BE2C (cell line): Measurements from ENCODE around the gene FTCD.

Source experiments
- DNase-seq: peaks from one replicate; pipeline ENCODE4 v3.0.0-alpha.2; 2020
- H3K27me3 ChIP-seq: fragments of 250-450 bp; sonication (Bioruptor Pico); 2 replicates; pipeline ENCODE4 v1.5.1; 2020; ENCODE audit warnings: mild to moderate bottlenecking
- H3K36me3 ChIP-seq: fragments of 250-450 bp; sonication (Bioruptor Pico); 2 replicates; pipeline ENCODE4 v1.5.1; 2020; ENCODE audit warnings: mild to moderate bottlenecking
- H3K4me1 ChIP-seq: fragments of 250-450 bp; sonication (Bioruptor Pico); 2 replicates; pipeline ENCODE4 v1.5.1; 2020
- H3K4me3 ChIP-seq: 2 replicates; pipeline ENCODE4 v1.5.1; 2011; ENCODE audit warnings: low read depth, low read length
- H3K9me3 ChIP-seq: fragments of 250-450 bp; sonication (Bioruptor Pico); 2 replicates; pipeline ENCODE4 v1.5.1; 2020
- TF ChIP-seq, protein P1 (sequence below): IDR thresholded peaks from 2 replicates; pipeline ENCODE4 v1.5.1; 2012; ENCODE audit warnings: mild to moderate bottlenecking, low read depth, low read length

FTCD gene

DNA sequence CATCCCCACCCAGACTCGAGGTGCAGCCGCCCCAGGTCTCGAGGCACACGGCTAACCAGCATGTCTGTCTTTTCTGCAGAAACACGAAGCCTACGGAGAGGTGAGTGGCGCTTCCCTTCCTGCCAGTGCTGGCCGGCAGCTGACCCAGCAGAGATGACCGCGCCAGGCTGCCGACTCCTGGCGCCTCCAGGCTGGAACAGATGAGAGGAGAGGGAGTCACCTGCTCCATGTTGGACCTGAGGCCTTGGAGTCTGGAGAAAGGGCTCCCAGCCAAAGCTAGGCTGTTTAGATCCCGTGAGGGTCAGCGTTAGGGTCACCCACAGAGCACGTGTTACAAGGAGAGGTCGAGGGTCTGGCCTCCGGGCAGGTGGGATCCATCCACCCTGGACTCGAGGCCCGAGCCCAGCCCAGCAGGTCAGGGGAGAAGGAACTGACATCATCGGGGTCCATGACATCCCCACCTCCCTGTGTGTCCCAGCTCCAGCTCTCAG, 42.6 kb downstream of the FTCD start:
- no peaks in the 10 kb centered on the region for H3K36me3 ChIP-seq

DNA sequence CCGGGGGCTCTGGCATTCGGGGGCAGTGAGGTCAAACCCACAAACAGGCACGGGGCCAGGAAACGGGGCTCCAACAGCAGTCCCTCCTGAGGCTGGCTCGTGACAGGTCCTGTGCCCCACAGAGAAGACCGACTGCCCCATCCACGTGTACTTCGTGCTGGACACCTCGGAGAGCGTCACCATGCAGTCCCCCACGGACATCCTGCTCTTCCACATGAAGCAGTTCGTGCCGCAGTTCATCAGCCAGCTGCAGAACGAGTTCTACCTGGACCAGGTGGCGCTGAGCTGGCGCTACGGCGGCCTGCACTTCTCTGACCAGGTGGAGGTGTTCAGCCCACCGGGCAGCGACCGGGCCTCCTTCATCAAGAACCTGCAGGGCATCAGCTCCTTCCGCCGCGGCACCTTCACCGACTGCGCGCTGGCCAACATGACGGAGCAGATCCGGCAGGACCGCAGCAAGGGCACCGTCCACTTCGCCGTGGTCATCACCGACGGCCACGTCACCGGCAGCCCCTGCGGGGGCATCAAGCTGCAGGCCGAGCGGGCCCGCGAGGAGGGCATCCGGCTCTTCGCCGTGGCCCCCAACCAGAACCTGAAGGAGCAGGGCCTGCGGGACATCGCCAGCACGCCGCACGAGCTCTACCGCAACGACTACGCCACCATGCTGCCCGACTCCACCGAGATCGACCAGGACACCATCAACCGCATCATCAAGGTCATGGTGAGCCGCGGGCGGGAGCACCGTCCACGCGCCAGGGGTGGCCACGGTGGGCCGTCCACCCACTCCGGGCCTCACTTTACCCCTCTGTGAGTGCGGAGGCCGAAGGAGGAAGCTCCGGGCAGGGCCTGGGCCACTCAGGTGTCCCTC, 43.3 kb downstream of the FTCD start:
- TF ChIP-seq, protein P1, sequence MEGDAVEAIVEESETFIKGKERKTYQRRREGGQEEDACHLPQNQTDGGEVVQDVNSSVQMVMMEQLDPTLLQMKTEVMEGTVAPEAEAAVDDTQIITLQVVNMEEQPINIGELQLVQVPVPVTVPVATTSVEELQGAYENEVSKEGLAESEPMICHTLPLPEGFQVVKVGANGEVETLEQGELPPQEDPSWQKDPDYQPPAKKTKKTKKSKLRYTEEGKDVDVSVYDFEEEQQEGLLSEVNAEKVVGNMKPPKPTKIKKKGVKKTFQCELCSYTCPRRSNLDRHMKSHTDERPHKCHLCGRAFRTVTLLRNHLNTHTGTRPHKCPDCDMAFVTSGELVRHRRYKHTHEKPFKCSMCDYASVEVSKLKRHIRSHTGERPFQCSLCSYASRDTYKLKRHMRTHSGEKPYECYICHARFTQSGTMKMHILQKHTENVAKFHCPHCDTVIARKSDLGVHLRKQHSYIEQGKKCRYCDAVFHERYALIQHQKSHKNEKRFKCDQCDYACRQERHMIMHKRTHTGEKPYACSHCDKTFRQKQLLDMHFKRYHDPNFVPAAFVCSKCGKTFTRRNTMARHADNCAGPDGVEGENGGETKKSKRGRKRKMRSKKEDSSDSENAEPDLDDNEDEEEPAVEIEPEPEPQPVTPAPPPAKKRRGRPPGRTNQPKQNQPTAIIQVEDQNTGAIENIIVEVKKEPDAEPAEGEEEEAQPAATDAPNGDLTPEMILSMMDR: no peak
- no peaks in the 10 kb centered on the region for H3K9me3 ChIP-seq
- peak; percentile 7 for DNase-seq
- no peaks in the 10 kb centered on the region for H3K36me3 ChIP-seq
- H3K27me3 ChIP-seq: no peaks in the 10 kb centered on the region
- no peak overlapping the region for H3K4me3 ChIP-seq
- H3K4me1 ChIP-seq: no peaks in the 10 kb centered on the region

More for the DNA sequence above, 42.6 kb downstream of the FTCD start:
- Histone ChIP-seq H3K9me3 (no peaks in the 10 kb centered on the region), H3K4me3 (no peak overlapping the region), H3K4me1 (no peaks in the 10 kb centered on the region), H3K27me3 (no peaks in the 10 kb centered on the region)
- DNase-seq: peak; percentile 3
- TF ChIP-seq, protein P1: no peak

DNA sequence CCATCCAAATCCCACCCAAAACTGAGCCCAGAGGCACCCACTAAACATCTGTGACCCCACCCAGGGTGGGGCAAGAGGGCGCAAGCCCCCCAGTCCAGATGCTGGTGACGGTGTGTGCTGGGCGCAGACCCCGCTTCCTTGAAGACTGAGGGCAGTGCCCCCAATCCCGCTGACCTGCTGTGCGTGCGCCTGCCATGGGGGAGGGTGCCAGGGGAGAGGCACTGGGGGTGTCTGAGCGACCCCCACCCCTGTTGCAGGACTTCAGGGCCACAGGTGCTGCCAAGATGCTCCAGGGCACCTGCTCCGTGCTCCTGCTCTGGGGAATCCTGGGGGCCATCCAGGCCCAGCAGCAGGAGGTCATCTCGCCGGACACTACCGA, 44.2 kb downstream of the FTCD start:
- H3K4me1 ChIP-seq: no peaks in the 10 kb centered on the region
- peak; percentile 4 for DNase-seq
- no peaks in the 10 kb centered on the region for H3K27me3 ChIP-seq
- no peaks in the 10 kb centered on the region for H3K36me3 ChIP-seq
- H3K4me3 ChIP-seq: no peak overlapping the region
- no peaks in the 10 kb centered on the region for H3K9me3 ChIP-seq
- TF ChIP-seq, protein P1: no peak

DNA sequence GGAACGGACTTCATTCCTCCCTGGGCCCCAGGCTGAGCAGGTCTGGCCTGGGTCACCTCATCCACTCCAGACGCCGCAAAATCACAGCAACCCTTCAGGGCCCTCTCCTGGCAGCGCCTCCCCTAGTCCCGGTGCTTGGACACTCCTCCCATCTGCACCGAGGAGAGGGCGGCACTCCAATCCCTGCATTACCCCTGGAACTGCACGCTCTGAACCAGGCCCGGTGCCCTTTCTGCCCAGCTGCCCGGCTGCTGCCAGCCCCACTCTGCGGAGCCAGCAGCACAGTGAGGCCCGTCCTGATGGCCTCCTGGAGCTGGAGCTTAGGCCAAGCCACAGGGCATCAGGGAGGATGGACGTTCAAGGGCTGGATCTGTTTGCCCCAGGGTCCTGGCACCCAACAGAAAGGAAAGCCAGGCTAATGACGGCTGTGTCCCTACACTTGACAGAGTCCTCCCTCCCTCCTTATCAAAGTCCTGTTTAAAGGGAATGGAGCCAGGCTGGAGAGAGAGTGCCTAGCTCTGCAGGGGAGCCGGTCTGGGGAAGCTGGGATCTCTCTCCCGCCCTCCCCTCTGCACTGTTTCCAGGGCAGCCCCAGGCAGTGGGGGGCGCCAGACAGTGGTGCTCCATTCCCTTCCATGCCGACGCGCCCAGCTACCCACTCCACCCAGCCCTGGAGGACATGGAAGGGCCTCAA, 44.7 kb downstream of the FTCD start:
- no peak overlapping the region for H3K4me3 ChIP-seq
- TF ChIP-seq, protein P1: no peak
- no peaks in the 10 kb centered on the region for H3K9me3 ChIP-seq
- H3K4me1 ChIP-seq: no peaks in the 10 kb centered on the region
- no peaks in the 10 kb centered on the region for H3K36me3 ChIP-seq
- H3K27me3 ChIP-seq: no peaks in the 10 kb centered on the region
- DNase-seq: peak; percentile 12

DNA sequence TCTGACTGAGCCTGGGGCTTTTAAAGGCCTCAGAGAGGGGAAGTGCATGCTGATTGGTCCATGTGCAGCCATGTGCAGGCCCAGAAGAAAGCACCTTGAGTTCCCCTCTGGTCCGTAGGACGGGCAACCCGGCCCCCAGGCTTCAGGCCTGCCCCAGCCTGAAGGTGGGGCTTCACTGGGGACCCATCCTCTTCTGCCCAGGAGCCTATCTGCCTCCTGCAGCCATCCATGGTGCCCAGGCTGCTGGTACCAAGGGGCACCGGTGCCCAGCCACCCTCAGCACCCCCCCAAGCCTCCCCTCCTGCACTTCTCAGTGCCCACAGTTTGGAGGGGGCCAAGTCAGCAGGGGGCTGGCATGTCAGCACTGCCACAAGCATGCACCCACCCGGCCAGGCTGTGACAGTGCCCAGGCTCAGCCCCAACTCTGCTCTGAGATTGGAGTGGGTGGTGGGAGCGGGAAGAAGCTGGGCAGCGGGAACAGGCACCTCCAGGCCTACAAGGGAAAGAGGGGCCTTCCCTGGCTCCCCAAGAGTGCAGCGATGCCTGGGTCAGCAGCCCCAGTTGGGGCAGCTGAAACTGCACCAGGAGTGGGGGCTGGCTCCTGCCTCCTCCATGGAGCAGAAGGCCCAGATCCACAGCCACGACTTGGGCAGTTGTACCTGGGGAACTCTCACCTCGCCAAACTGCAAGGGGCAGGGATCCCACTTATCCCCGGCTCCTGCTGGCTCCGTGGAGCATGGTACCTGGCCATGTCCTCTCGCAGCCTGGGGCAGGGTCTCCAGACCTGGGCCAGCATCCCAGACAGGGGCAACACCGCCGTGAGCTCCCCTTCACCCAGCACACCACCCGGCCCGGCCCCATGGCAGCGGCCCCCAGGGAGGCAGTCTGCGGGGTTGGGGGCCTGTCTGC, 45.8 kb downstream of the FTCD start:
- no peaks in the 10 kb centered on the region for H3K4me1 ChIP-seq
- H3K27me3 ChIP-seq: no peaks in the 10 kb centered on the region
- no peaks in the 10 kb centered on the region; the same call in 1 of the 2 replicates for H3K9me3 ChIP-seq
- TF ChIP-seq, protein P1: no peak
- DNase-seq: peak; percentile 6
- no peak overlapping the region for H3K4me3 ChIP-seq
- no peaks in the 10 kb centered on the region for H3K36me3 ChIP-seq
